Lower leg skin (tissue), 4 donors: ENCODE measurements around the gene GPR148. TPM values are rescaled to one million over a fixed set of nuclear protein-coding genes. Genes with fewer than 3 reads are reported as not detected.
"Not testable (repeated sequence)": the region's sequence is repeated elsewhere in the genome, so short reads cannot be mapped to it uniquely, and the experiment has no call there.

ENCODE experiments used
- DNase-seq, 2 donors: peaks; one replicate each; pipeline ENCODE4 v3.0.0-alpha.2; 2019; ENCODE audit warnings: low spot score in 2 of 2
- H3K4me3 ChIP-seq: fragments of 200-600 bp; sonication (generic); 2 replicates; pipeline ENCODE4 v1.5.1; 2017; ENCODE audit warnings: mild to moderate bottlenecking, low read depth; ENCODE audit not compliant: poor library complexity, severe bottlenecking
- POLR2A ChIP-seq, 2 donors: fragments of 450-650 bp; IDR thresholded peaks; one replicate each; pipeline ENCODE4 v1.6.1; 2016 to 2017; ENCODE audit warnings: antibody characterized with exemption in 2 of 2, mild to moderate bottlenecking in 1 of 2, moderate library complexity in 1 of 2
- WGBS, 2 donors: methylation state at CpG; one replicate each; pipeline ENCODE4 v1.1.5; 2018; 5-methylcytosine and 5-hydroxymethylcytosine counted together
- intact Hi-C: fragments of 100-400 bp; cut with DNase I; formaldehyde crosslinking; loops from one replicate; pipeline ENCODE4 v1.15.0; 2023; ENCODE audit warnings: low total_unique reads
- total RNA-seq, 4 donors: library from RNA; depleted of rRNA; stranded (reverse); fragments of >200 nt; gene quantifications; one replicate each; pipeline ENCODE4 v1.1.0, GENCODE V29; 2016
- TF ChIP-seq, protein P1 (sequence below), 3 donors: fragments of 450-650 bp; IDR thresholded peaks; one replicate each; pipeline ENCODE4 v1.5.1; 2016; ENCODE audit warnings: antibody characterized with exemption in 3 of 3, mild to moderate bottlenecking in 3 of 3, moderate library complexity in 2 of 3

GPR148 gene
- total RNA-seq, 4 donors from 2014 or later = not detected

DNA sequence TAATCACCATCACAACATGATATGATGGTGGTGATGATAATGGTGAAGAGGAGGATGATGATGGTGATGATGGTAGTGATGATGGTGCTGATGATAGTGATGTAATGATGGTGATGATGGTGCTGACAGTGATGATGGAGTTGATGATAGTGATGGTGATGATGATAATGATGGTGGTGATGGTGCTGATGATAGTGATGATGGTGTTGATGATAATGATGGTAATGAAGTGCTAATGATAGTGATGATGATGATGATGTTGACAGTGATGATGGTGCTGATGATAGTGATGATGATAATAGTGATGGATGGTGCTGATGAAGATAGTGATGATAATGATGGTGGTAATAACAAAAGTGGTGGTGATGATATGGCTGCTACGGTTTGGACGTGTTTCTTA lies 4.4 kb upstream of the GPR148 start:
- WGBS, 2 donors = 91 to 92% methylated on average over 2 of the region's 2 CpGs
- H3K4me3 ChIP-seq = no peak overlapping the region
- intact Hi-C loops = no loop called here
- TF ChIP-seq POLR2A (IDR thresholded peaks at IDR 0.05) = no peak
- TF ChIP-seq, protein P1, sequence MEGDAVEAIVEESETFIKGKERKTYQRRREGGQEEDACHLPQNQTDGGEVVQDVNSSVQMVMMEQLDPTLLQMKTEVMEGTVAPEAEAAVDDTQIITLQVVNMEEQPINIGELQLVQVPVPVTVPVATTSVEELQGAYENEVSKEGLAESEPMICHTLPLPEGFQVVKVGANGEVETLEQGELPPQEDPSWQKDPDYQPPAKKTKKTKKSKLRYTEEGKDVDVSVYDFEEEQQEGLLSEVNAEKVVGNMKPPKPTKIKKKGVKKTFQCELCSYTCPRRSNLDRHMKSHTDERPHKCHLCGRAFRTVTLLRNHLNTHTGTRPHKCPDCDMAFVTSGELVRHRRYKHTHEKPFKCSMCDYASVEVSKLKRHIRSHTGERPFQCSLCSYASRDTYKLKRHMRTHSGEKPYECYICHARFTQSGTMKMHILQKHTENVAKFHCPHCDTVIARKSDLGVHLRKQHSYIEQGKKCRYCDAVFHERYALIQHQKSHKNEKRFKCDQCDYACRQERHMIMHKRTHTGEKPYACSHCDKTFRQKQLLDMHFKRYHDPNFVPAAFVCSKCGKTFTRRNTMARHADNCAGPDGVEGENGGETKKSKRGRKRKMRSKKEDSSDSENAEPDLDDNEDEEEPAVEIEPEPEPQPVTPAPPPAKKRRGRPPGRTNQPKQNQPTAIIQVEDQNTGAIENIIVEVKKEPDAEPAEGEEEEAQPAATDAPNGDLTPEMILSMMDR (IDR thresholded peaks at IDR 0.05) = no peak
- DNase-seq = no peak

DNA sequence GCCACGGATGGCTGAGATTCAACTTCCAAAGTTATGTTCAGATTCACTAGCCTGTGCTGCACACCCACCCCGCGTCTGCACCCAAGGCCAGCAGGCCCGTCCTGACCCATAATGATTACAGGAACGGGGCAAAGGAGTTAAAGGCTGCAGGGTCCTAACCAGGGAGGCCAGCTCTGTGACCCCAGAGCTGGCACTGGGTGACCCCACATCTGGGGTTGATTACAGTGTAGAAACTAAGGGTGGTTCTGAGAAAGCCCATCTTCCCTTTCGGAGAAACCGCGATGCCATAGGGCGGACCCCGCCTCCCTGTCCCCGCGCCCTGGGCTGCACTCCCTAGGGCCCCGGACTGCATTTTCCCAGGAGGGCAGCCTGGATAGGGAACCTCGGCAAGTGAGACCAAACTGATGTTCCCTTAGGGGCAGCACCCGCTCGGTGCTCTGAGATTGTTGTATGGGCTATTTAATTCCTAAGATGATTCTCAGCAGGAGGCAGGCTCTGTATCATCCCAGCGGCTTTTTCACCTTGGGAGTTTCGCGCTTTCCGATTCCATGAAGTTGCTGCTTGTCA lies 2.2 kb upstream of the GPR148 start:
- no peak overlapping the region for H3K4me3 ChIP-seq
- intact Hi-C loops = no loop called here
- 14 to 16% methylated on average over 19 to 20 of the region's 20 CpGs for WGBS, 2 donors
- DNase-seq = peak in 1 of 2 donors; percentile 81
- TF ChIP-seq, protein P1 (IDR thresholded peaks at IDR 0.05) = no peak
- no peak for TF ChIP-seq POLR2A (IDR thresholded peaks at IDR 0.05)

DNA sequence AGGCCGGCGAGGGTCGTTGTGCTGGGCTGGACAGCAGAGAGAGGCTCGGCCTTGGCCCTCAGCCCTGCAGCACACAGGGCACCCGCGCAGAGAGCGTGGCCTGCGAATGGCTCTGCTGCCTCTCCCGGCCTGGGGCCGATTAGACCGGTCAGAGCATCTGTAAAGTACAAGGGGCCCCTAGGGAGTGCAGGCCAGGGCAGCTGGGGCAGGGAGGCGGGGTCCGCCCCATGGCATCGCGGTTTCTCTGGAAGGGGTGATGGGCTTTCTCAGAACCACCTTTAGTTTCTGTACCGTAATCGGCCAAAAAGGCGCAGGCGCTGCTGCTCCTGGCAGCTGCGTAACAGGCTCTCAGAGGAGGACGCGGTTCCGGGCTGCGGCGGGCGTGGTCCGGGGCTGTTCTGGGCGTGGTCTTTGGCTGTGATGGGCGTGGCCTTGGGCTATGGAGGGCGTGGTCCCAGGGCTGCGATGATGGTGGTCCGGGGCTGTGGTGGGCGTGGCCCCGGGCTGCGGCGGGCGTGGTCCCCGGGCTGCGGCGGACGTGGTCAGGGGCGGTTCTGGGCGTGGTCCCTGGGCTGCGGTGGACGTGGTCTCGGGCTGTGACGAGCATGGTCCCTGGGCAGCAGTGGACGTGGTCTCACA lies 1.5 kb upstream of the GPR148 start:
- TF ChIP-seq POLR2A (IDR thresholded peaks at IDR 0.05) = no peak
- TF ChIP-seq, protein P1 (IDR thresholded peaks at IDR 0.05) = no peak
- intact Hi-C loops = no loop called here
- 0 to 4% methylated on average over 8 to 31 of the region's 48 CpGs for whole genome bisulfite sequencing, 2 donors
- H3K4me3 ChIP-seq = peak overlapping the region; percentile 16
- peak; percentile 55 to 96 for DNase-seq

DNA sequence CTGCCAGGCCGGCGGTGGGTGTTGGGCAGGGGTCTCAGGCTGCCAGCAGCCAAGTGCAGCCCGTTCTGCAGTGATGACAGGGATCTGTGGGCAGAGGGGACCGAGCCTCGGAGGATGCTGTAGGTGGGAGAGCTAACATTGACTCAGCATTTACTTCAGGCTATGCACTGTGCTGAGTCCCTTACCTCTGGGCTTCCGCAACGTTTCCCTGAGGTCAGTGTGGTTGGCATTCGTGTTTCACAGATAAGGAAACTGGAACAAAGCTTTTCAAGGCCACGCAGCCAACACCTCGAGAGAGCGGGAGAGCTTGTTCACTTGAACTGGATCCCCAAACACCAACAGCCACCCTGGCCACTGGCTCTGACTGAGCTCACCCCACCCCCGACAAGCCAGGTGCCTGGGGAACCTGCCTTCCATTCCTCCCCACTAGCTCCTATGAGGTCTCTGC lies 839 bp upstream of the GPR148 start:
- intact Hi-C loops = no loop called here
- H3K4me3 ChIP-seq = no peak overlapping the region
- no peak for DNase-seq
- TF ChIP-seq, protein P1 (IDR thresholded peaks at IDR 0.05) = no peak
- no peak for TF ChIP-seq POLR2A (IDR thresholded peaks at IDR 0.05)
- WGBS, 2 donors = 16 to 19% methylated on average over 10 to 12 of the region's 12 CpGs

DNA sequence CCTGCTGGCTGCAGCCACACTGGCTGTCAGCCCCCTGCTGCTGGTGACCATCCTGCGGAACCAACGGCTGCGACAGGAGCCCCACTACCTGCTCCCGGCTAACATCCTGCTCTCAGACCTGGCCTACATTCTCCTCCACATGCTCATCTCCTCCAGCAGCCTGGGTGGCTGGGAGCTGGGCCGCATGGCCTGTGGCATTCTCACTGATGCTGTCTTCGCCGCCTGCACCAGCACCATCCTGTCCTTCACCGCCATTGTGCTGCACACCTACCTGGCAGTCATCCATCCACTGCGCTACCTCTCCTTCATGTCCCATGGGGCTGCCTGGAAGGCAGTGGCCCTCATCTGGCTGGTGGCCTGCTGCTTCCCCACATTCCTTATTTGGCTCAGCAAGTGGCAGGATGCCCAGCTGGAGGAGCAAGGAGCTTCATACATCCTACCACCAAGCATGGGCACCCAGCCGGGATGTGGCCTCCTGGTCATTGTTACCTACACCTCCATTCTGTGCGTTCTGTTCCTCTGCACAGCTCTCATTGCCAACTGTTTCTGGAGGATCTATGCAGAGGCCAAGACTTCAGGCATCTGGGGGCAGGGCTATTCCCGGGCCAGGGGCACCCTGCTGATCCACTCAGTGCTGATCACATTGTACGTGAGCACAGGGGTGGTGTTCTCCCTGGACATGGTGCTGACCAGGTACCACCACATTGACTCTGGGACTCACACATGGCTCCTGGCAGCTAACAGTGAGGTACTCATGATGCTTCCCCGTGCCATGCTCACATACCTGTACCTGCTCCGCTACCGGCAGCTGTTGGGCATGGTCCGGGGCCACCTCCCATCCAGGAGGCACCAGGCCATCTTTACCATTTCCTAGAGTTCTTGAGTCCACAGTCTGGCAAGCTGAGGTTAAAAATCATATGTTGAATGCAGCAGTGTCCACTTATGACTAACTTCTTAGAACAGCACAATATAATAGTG lies 741 bp downstream of the GPR148 start:
- 80 to 81% methylated on average over 12 to 17 of the region's 17 CpGs for WGBS, 2 donors
- H3K4me3 ChIP-seq = no peak overlapping the region
- DNase-seq = peak in 1 of 2 donors; percentile 82
- intact Hi-C loops = no loop called here
- TF ChIP-seq POLR2A (IDR thresholded peaks at IDR 0.05) = no peak
- TF ChIP-seq, protein P1 (IDR thresholded peaks at IDR 0.05) = no peak

DNA sequence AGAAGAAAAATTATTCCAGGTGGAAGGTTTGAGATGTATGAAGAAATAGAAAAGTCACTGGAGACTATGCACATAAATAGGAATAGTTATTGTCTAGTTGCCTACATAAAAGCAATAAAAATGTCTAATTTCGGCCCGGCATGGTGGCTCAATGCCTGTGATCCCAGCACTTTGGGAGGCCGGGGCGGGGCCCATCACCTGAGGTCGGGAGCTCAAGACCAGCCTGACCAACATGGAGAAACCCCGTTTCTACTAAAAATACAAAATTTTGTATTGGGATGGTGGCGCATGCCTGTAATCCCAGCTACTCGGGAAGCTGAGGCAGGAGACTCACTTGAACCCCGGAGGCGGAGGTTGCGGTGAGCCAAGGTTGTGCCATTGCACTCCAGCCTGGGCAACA lies 3.4 kb downstream of the GPR148 start:
- DNase-seq = peak in 1 of 2 donors; percentile 32
- not testable (repeated sequence) for H3K4me3 ChIP-seq

More for the DNA sequence above, 3.4 kb downstream of the GPR148 start:
- WGBS, 2 donors = 87 to 89% methylated on average over 11 of the region's 11 CpGs
- intact Hi-C loops = not testable (repeated sequence)
